Occipital lobe (tissue), 2 donors: ENCODE measurements around the gene CASP8AP2. TPM values are rescaled to one million over a fixed set of nuclear protein-coding genes. Genes with fewer than 3 reads are reported as not detected.
A peak's percentile ranks its signal among the peaks of the same experiment; 100 is the strongest.
"Not testable (repeated sequence)": the region's sequence is repeated elsewhere in the genome, so short reads cannot be mapped to it uniquely, and the experiment has no call there.

Source experiments
- DNase-seq: peaks from one replicate; lab custom pipeline; 2025; lab: John Stamatoyannopoulos, UW
- total RNA-seq: library from RNA; depleted of rRNA; stranded (reverse); fragments of >200 nt; gene quantifications from one replicate; pipeline ENCODE4 v1.2.3, GENCODE V29; 2014

Gene CASP8AP2
- total RNA-seq, 1 donor from 2014 or later: 55.4 TPM

GRCh38 chr6:89819336-89820130, 10.1 kb upstream of the CASP8AP2 start, which contains the start of gene MDN1:
Gene MDN1, minus strand, starts transcription at chr6:89819794. Its CDS starts 187 bp downstream, at chr6:89819607.
- peak; percentile 87 for DNase-seq

DNA sequence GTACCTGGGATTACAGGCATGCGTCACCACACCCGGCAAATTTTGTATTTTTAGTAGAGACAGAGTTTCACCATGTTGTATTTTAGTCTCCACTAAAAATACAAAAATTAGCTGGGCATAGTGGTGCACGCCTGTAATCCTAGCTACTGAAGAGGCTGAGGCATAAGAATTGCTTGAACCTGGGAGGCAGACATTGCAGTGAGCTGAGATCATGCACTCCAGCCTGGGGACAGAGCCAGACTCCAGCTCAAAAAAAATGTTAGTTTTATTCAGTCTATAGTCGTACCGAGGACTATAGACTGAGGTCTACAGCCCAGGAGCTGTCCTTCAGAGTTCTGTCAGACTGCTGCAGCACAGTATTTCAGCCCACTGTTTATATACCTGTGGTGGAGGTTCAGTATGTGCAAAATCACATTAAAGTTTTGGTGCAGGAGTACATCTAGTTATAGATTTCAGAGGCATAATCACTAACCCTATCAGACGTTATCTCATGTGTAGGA, 3.6 kb upstream of the CASP8AP2 start:
- no peak for DNase-seq

GRCh38 chr6:89828475-89828987, 1.1 kb upstream of the CASP8AP2 start:
- DNase-seq: not testable (repeated sequence)

GRCh38 chr6:89828988-89829471, 650 bp upstream of the CASP8AP2 start:
- DNase-seq: no peak

DNA sequence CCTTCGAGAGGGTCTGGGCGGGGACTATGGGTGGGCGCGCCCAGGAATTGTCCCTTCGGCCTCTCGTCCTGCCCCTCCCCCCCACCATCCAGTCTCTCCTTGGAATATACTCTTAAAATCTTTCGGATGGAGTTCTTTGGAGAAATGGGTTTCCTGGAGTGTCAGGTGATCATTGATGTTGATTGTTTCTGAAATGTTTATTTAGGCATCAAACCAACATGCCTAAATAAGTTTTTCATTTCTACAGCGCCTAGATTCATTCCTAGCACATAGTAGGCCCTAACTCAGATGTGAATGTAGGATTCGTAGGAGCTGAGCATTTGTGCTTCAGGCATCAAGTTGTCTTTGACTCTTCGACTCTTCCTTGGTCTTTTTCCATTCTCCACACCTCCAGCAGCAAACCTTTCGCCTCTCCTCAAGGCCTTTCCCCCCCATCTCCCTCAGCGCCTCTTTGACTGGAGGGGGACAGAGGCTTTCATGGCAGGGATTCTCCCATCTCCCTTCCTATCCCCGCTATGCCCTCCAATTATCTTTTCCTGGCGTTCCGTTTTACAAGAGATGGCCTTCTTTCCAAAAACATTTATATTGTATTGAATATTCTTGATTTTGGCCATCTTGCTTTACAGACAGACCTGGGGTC, 610 bp downstream of the CASP8AP2 start:
- DNase-seq: no peak

DNA sequence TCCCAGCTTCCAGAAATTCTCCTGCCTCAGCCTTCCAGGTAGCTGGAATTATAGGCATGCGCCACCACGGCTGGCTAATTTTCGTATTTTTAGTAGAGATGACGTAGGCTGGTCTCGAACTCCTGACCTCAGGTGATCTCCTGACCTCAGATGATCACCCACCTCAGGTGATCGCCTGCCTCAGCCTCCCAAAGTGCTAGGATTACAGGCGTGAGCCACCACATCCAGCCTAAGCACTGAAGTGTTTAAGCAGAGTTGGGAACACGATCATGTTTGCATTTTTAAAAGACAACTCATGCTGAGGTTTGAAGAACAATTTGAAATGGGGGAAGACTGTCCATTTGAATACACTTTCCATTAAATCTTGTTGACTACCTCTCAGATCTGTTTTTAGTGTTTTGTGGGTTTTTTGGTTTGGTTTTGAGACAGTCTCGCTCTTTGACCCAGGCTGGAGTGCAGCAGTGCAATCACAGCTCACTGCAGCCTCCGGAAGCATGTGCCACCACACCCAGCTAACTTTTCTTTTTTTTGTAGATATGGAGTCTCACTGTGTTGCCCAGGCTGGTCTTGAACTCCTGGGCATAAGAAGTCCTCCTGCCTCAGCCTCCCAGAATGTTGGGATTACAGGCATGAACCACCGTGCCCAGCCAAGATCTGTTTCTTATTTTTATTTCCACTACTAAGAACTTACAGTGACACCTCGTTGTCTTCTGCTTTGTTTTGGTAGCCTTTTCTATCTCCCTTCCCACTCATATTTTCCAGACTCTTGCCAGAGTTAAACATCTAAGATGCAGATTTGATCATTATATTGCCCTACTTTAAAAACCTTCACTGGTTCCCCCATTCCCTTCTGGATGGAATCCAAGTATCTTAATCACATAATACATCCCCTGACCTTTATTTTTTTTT, 5.5 kb downstream of the CASP8AP2 start:
- DNase-seq: no peak

DNA sequence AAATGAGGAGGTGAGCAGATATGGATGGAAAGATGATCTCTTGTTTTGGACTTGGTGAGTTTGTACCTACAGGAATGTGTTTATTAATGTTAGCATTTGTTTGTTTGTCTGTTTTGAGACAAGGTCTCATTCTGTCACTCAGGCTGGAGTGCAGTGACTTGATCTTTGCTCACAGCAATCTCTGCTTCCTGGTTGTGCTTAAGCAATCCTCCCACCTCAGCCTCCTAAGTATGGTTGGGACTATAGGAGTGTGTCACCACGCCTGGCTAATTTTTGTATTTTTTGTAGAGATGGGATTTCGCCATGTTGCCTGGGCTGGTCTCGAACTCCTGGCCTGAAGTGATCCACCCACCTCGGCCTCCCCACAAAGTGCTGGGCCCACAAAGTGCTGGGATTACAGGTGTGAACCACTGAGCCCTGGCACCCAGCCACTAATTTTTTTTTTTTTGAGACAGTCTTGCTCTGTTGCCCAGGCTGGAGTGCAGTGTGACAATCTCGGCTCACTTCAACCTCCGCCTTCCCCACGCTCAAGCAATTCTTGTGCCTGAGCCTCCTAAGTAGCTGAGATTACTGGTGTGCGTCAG, 7.1 kb downstream of the CASP8AP2 start:
- DNase-seq: no peak

GRCh38 chr6:89840538-89840937, 10.9 kb downstream of the CASP8AP2 start:
- no peak for DNase-seq

DNA sequence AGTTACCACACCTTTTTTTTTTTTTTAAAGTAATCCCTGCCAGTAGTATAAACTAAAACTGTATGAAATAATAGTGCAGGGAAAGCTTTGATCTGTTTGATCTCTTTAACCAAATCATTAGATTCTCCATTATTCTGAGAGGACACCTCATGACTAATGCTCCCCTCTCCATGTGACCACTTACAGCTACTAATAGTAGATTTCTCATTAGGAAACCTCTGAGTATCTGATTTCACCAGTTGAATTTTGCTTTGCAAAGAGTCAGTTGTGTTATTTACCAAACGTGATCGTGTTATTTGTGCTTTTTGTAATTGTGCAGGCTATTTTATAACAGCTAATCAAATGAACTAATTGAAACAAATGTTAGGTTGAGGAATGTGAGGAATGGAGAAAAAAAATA, 12.5 kb downstream of the CASP8AP2 start:
- DNase-seq: no peak

GRCh38 chr6:89843070-89843469, 13.4 kb downstream of the CASP8AP2 start:
- DNase-seq: no peak

GRCh38 chr6:89847513-89847912, 17.8 kb downstream of the CASP8AP2 start:
- not testable (repeated sequence) for DNase-seq

DNA sequence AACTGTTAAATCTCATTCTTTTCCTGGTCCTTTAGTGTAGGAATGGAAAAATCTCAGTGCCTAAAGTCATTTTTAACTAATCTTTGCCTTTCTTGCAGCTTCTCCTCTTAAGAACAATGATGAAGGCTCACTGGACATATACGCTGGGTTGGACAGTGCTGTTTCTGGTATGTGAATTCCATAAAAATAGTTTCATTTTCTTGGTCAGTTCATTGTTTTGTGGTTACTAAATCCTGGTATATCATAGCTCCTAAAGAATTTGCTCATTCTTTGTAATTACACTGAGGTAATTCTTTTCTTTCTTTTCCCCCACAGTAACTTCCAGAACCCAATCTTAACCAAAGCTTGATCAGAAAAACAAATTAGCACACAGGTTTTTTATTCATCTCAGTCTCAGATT, 23.4 kb downstream of the CASP8AP2 start:
- DNase-seq: no peak

GRCh38 chr6:89858041-89858440, 28.4 kb downstream of the CASP8AP2 start:
- DNase-seq: no peak

- no peak for DNase-seq
These were observed 30.1 kb downstream of the CASP8AP2 start for GRCh38 chr6:89859744-89860143.

DNA sequence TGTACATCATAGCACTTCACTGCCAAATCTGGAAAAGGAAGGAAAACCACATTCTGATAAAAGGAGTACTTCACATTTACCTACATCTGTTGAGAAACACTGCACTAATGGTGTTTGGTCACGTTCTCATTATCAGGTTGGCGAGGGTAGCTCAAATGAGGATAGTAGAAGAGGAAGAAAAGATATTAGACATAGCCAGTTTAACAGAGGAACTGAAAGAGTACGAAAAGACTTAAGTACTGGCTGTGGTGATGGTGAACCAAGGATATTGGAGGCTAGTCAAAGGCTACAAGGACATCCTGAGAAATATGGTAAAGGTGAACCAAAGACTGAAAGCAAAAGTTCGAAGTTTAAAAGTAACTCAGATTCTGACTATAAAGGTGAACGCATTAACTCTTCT, 32.6 kb downstream of the CASP8AP2 start:
- DNase-seq: no peak

DNA sequence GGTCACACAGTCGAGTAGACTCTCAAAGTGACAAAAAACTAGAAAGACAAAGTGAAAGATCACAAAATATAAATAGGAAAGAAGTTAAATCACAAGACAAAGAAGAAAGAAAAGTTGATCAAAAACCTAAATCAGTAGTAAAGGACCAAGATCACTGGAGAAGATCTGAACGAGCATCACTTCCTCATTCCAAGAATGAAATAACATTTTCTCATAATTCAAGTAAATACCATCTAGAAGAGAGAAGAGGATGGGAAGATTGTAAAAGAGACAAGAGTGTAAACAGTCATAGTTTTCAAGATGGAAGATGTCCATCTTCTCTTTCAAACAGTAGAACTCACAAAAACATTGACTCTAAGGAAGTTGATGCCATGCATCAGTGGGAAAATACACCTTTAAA, 33.0 kb downstream of the CASP8AP2 start:
- no peak for DNase-seq

DNA sequence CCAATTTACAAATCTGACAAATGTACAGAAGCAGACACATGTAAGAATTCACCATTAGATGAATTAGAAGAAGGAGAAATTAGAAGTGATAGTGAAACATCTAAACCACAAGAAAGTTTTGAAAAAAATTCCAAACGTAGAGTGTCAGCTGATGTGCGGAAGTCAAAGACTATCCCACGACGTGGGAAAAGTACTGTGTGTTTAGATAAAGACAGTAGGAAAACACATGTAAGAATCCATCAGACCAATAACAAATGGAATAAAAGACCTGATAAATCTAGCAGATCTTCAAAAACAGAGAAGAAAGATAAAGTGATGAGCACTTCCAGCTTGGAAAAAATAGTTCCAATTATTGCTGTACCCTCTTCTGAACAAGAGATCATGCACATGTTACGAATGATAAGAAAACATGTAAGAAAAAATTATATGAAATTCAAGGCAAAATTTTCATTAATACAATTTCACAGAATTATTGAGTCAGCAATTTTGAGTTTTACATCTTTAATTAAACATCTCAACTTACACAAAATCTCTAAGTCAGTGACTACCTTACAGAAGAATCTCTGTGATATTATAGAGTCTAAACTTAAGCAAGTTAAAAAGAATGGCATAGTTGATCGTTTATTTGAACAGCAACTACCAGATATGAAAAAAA, 36.5 kb downstream of the CASP8AP2 start:
- DNase-seq: no peak

DNA sequence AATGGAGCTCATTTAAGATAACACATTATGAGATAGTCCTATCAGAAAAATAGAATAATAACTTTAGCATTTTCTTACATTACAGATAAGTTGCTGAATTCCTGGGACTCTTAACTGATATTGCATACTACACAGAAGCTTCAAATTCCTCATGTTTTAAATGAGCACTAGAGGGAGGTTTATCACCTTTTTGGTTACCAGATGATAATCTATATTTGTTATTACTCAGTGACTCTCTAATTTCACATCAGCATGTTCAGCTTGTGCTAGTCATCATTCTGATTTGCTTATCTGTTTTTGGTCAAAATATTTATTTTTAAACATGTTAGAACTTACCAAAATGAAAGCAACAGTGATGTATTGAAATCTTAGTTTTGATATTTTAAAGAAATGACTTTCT, 44.0 kb downstream of the CASP8AP2 start:
- DNase-seq: no peak

DNA sequence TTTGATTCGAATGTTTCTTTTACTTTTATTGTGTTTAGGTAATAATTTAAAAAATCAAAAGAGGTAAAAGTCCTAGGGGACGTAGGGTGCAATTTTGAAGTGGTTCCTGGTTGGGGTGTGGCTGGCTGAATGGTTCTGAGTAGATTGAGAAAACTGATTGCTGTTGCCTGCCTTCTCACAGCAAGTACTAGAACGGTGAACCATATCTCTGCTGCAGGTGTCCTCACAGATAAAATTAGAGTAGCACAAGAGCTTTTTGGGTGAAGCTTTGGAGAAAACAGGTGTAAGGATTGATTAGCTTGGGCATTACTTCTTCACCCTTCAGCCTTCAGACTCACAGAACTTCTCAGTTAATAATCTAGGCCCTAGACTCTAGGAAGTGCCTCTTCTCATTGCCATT, 44.8 kb downstream of the CASP8AP2 start:
- DNase-seq: no peak

GRCh38 chr6:89886378-89887120, 56.9 kb downstream of the CASP8AP2 start:
- no peak for DNase-seq
